ENCODE measurements around the gene FAM114A1. TPM values are rescaled to one million over a fixed set of nuclear protein-coding genes. Genes with fewer than 3 reads are reported as not detected.
A peak's percentile ranks its signal among the peaks of the same experiment; 100 is the strongest.
"Not testable (repeated sequence)": the region's sequence is repeated elsewhere in the genome, so short reads cannot be mapped to it uniquely, and the experiment has no call there.

FAM114A1 gene
- total RNA-seq, 1 donor from 2014 or later = 198 TPM

DNA sequence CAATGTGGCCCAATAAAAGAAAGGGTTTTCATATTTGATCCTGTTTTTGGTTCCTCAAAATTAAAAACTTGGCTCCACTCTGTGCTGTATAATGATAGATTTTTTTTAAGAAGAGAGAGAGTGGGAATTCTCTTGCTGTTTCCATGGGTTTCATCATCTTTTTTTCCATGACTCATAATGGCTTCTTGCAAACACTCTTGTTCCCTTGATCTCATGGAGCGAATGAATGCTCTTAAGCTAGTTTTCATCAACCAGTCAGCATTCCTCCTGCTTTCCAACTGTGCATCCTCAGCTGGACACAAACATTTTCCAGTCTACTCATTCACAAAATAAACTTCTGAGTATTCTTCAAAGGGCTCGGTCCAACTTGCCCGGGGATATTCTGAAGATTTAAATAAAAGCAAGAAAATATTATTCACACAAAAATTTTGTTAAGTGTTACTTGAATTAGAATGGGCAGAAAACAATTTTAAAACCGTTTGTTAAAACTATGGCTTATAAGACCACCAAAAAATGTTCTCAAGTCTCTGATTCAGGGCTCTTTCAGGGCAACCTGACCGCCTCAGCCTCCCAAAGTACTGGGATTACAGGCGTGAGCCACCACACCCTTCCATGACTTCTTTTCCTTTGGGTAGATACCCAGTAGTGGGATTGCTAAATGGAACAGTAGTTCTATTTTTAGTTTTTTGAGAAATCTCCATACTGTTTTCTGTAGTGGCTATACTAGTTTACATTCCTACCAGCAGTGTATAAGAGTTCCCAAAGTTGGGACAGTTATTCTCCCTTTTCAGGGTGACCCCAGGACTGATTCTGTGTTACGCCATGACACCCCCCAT lies 99.9 kb downstream of the FAM114A1 start:
- peak; percentile 86 for DNase-seq (ENCODE audit: low spot score)

DNA sequence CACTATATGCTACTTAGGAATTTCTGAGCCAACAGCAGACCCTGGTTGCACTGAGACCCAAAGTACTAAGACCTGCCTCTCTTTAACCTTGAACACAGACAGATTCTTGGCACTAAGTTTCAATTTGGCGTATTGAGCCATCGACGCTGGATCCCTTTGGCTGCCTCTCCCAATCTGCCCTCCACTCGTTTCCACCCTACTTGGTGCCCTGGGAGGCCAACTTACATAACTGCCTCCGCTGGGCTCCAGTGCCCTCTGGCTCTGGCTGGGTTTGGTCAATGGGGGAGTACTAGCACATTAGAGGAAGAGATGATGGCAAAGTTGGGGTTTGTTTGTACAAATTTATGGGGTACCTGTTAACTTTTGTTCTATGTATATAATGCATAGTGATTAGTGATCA lies 101.1 kb downstream of the FAM114A1 start:
- DNase-seq (ENCODE audit: low spot score) = no peak

DNA sequence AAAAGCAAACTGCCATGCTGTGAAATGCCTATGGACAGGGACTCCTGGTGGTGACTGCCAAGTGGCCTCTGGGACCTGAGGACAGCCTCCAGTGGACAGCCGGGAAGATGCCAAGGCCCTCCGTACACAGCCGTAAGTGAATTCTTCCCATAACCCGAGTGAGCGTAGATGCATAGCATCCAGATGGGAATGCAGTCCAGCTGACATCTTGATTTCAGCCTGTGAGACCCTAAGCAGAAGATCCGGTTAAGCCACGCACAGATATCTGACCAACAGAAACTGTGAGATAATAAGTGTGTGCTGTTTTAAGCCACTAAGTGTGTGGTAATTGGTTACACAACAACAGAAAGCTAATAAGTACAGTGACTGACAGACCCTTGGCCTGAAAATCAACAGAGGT lies 108.7 kb downstream of the FAM114A1 start:
- DNase-seq (ENCODE audit: low spot score) = no peak

DNA sequence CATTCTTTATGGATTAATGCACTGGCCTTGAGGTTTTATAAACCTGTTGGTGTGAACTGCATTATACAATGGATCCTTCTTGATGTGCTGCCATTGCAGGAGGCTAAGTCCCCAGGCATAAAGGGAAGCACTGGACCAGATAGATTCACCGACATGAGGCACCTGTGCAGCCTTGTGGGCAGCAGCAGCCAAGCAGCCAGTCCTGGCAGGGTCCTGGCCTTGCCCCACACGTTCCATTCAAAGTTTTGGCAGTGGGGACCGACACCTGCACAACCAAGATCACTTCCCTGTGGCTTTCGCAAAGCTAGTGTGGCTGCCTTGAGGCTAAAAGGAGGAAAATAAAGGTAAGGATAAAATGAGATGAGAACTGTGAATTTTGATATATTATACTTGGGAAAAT lies 111.5 kb downstream of the FAM114A1 start:
- no peak for DNase-seq (ENCODE audit: low spot score)

DNA sequence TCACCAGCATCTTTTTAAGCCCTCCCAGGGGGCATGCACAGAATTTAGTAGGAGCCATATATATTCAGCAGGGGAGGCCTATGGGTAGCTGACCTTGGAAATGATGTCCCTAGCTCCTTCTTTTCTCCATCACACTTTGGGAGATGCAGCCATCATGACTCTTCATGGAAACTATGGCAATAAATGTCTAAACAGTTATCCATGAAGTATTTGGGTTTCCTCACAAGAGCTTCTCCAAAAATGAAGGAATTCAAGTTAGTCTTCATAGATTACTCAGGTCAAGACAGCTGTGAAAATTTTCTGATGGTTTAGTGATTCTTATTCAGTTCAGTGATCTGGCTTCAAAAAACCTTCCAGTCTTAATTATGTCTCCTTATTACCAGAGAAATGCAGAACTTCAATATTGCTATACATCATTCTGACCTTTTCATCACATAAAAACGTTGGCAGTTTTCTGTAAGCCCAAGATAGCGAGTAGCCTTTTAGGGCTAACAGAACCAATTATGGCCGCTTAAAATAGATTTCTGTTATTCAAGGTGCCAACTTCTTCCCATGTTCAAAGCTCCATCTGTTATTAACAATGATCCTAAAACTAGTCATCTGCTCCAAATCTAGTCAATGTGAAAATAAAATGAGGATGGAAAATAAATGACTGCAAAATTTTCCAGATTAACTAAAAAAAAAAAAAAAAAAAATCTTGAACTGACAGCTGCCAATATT lies 112.1 kb downstream of the FAM114A1 start:
- DNase-seq (ENCODE audit: low spot score) = no peak

DNA sequence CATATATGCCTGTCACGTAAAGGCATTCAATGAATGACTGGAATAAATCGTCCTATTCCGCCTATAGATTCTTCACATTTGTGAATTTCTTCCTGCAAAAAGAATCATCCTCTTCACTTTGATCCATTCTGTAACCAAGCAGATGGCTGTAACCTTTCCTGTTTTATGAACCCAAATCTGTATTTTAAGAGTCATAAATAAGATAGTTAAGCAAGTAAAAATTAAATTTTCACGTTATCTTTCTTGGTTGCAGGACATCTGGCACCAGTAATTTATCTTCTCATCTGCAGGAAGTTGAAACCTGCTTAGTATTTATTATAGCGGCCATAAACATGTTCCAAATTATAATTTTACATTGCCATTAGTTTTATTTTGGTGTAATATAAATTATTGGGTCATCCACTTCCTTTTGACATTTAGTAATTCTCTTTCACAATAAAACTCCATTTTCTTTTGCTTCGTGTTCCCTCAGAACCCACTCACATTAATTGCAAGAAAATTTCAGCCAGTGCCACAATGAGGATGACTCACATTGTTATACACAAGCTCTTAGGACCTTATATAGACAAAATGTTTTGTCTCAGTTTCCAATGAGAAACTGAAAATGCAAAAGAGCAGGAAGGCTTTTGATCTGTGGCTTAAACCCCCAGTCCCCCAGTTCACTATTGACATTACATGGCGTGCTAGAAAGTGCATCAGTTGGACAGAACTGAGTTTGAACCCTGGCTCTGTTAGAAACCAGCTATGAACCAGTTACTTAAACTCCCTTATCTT lies 113.5 kb downstream of the FAM114A1 start:
- no peak for DNase-seq (ENCODE audit: low spot score)

DNA sequence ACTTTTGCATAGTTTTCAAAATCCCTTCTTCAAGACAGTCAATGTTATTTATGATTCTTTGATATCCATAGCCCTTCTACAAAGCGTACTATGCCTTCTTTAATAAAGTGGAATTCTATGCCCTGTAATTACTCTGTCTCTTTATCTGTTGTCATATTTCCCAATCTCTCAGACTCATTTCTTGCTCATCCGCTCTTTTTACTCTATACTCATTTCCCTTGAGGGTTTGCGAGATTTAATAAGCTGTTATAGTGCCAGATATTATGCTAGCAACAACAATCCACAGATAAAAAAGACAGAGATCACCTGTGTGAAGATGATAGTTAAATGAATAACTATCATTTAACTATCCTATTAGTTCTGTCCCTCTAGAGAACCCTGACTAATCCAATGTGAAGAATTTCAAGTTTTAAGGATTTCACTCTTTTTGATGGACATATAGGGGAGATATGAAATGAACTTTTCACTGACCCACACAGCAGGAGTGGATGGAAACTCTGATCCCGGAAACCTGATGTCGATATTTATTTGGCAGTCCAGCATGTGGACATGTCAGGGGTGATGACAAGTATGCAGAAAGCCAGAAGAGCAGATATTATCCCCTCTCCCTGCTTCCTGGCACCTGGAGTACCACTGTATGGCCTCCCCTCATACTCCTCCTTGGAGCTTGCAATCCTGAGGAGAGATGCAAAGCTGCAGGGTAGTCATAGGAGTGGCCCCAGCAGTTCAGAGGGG lies 114.9 kb downstream of the FAM114A1 start:
- DNase-seq (ENCODE audit: low spot score) = no peak

DNA sequence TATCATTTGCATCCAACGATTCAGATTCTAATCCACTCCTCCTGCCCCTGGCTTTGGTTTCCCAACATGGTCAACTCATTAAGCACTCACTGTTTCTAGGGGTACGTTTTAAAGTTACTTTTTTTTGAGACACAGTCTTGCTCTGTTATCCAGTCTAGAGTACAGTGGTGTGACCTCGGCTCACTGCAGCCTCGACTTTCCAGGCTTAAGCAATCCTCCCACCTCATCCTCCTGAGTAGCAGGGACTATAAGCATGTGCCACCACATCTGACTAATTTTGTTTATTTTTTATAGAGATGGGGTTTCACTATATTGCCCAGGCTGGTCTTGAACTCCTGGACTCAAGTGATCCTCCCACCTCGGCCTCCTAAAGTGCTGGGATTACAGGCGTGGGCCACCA lies 115.7 kb downstream of the FAM114A1 start:
- no peak for DNase-seq (ENCODE audit: low spot score)

DNA sequence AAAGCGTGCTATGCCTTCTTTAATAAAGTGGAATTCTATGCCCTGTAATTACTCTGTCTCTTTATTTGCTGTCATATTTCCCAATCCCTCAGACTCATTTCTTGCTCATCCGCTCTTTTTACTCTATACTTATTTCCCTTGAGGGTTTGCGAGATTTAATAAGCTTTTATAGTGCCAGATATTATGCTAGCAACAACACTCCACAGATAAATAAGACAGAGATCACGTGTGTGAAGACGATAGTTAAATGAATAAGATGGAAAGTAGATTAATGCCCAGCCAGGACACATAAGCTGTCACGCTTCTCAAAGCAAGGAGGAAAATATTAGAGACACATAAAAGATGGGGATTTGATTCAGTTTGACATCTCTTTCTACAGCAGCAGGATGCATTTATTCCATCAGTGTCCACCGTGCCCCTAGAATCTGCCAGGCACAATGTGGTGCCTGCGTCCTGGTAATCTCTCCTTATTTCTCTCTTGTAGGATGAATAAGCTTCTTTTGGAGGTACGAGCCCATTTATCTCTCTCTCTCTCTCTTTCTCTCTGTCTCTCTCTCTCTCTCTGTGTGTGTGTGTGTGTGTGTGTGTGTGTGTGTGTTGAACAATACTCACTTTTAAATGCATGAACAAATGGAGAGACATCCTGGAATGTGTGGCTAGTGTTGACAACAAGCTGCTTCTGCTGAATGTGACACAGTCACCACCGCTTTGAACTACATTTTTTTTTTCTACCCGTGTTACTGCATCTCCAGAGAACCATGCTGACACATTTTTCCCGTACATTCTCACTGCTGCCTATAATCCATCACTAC lies 116.4 kb downstream of the FAM114A1 start:
- DNase-seq (ENCODE audit: low spot score) = peak; percentile 29

DNA sequence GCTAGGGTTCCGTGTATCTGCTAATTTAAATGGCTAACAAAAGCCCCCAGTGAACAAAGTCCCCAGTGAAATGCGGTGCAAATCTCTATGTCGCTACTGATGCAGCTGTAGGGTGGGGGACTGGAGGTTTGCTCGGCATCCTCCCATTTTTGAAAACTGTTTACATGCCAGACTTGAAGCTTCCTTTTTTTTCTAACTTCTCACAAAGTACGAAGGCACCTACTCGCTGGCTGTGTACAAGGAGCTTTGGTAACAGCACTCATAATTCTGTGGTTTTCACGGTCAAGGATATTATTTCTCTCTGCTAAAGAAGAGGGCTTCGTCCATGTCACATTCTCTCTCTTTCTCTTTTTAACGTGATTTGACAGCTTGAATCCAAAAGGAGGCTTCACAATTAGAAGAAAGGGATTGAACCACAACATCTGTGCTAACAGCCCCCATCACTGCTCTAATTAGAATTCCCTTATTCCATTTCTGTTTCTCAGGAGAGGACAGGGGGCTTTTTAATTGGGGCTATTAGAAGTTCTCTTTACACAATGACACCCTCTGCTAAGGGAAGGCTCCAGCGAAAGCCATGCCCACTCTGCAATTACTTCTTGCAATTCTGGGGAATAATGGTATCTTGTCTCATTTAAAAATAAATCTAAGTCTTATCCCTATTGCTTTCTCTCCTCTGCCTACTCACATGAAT lies 117.9 kb downstream of the FAM114A1 start:
- DNase-seq (ENCODE audit: low spot score) = no peak

DNA sequence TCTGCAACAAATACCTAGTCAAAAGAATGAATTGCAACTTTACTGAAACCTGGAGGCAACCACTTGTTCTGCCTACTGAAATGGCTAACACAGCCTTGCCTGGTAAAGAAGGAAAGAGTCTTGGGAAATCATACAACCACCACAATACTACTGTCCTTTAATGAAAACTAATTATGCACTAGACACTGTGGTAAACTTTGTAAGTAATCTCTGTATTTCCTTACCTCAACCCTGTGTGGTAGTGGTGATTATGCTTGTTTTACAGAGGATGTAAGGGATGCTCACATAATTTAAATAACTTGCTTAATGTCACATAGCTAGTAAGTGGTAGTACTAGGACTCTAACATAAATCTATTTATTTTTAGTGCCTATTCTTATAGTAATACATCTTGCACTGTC lies 119.9 kb downstream of the FAM114A1 start:
- DNase-seq (ENCODE audit: low spot score) = no peak

DNA sequence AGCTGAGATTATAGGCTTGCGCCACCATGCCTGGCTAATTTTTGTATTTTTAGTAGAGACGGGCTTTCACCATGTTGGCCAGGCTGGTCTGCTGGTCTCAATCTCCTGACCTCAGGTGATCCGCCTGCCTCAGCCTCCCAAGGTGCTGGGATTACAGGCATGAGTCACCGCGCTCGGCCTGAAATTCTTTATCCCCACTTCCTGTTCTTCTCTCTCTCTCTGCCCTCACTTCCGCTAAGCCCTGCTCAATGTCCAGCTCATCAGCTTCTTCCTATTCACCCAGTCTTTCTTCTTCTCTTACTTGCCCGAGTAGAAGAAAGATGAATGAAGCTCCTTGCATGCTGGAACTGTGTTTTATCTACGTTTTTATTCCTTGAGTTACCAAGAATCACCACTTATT lies 120.7 kb downstream of the FAM114A1 start:
- not testable (repeated sequence) for DNase-seq (ENCODE audit: low spot score)

DNA sequence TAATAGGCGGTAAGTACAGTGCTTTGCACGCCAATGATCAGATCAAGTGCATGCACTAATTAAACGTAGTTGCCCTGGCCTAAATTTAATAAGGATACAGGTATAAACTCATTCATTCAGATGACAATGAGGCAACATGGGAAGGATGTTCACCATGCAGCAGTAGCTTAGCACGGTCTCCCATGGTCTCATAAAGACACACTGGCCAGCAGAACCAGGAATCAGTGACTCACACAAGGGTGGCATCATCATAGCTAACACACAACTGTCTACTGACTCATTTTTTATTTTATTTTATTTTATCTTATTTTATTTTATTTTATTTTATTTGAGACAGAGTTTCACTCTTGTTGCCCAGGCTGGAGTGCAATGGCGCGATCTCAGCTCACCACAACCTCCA lies 121.9 kb downstream of the FAM114A1 start:
- DNase-seq (ENCODE audit: low spot score) = no peak

DNA sequence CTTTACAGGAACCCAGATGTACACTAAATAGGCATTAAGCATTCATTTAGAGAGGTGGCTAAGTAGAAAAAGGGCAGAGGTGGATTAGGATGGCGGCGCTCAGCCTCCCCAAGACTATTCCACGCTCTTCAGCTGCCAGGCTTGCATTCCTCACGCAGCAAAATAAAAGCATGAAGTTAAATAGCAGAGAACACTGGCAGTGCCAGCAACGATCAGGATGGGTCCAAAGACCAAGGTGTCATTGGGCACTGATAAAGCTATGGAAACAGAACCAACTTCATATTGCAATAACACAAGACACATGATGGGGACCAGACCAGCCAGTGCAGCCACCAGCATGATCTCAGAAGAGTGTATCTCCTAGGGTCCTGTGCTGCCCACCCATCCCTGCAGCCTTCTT lies 122.6 kb downstream of the FAM114A1 start:
- DNase-seq (ENCODE audit: low spot score) = no peak

DNA sequence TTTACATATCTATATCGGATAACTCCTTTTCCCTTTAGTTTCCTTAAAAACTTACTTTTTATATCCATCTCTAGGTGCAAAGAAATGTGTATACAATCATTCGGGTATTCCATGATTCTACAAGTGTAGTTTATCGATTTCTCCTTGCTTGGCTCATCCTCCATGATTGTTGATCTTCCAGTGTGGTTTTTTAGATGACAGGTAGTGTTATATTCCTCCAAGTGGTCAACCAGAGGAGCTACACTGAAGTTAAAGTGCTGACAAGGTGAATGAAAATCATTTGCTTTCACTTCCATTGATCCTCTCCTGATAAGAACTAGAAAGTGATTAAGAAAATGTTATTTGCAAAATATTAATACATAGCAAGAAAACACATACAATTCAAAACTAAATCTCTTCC lies 126.1 kb downstream of the FAM114A1 start:
- DNase-seq (ENCODE audit: low spot score) = no peak

DNA sequence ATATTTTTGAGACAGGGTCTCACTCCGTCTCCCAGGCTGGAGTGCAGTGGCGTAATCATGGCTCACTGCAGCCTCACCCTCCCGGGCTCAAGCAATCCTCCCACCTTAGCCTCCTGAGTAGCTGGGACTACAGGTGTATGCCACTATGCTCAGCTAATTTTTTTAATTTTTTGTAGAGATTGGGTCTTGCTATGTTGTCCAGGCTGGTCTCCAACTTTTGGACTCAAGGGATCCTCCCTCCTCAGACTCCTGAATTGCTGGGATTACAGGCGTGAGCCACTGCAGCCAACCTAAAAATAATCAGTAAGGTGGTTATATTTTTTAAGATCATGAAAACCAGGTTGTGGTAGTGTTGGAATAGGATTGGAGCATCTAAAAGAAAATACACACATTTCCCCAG lies 126.5 kb downstream of the FAM114A1 start:
- no peak for DNase-seq (ENCODE audit: low spot score)

All from umbilical cord (tissue), 2 donors.